SK-N-SH (cell line): ENCODE results near the gene RBM4. TPM values are rescaled to one million over a fixed set of nuclear protein-coding genes. Genes with fewer than 3 reads are reported as not detected.

ENCODE experiments used
- CTCF ChIA-PET: fragments of 300-600, 350-600 bp; formaldehyde crosslinking; extraction: SDS; loops from one replicate; lab custom pipeline; 2021; lab: Yijun Ruan, JAX
- POLR2A ChIA-PET: fragments of 350-600 bp; sonication (Branson Sonifier 250); formaldehyde crosslinking; extraction: SDS; loops from one replicate; lab custom pipeline; 2020; ENCODE audit warnings: antibody characterized with exemption, inconsistent platforms; lab: Yijun Ruan, JAX
- DNase-seq: peaks from one replicate; pipeline ENCODE4 v3.0.0; 2012
- H2AFZ ChIP-seq: fragments of 200-600 bp; sonication (generic); 2 replicates; pipeline ENCODE4 v1.8.1; 2016; ENCODE audit warnings: antibody characterized with exemption, mild to moderate bottlenecking, low read depth
- H3F3A ChIP-seq: fragments of 200-600 bp; sonication (generic); replicated peaks from 2 replicates; pipeline ENCODE3; 2016; ENCODE audit warnings: antibody characterized with exemption, mild to moderate bottlenecking; ENCODE audit not compliant: insufficient read depth
- H3K27ac ChIP-seq, 2 experiments: fragments of 200-500 bp in 1 of 2; fragments of 200-600 bp in 1 of 2; sonication (Bioruptor generic) in 1 of 2; sonication (generic), shearing (Covaris generic) in 1 of 2; 2 replicates each; pipeline versions ENCODE4 v1.5.1 to v1.6.1; 2014 to 2016; ENCODE audit warnings: low read depth in 2 of 2, inconsistent platforms in 1 of 2, low read length in 1 of 2, mild to moderate bottlenecking in 1 of 2, mixed read lengths in 1 of 2
- H3K27me3 ChIP-seq: fragments of 200-600 bp; sonication (generic), shearing (Covaris generic); 2 replicates; pipeline ENCODE4 v1.6.1; 2016; ENCODE audit warnings: mixed run types; ENCODE audit not compliant: insufficient read depth
- H3K36me3 ChIP-seq, 2 experiments: fragments of 200-500 bp in 1 of 2; fragments of 200-600 bp in 1 of 2; sonication (Bioruptor generic) in 1 of 2; sonication (generic) in 1 of 2; replicated peaks in 1 of 2; 2 replicates each; pipeline versions ENCODE3 to v1.5.1; 2014 to 2016; ENCODE audit warnings: low read length in 1 of 2, mild to moderate bottlenecking in 1 of 2; ENCODE audit not compliant: insufficient read depth in 2 of 2, control insufficient read depth in 1 of 2
- H3K4me1 ChIP-seq, 2 experiments: fragments of 200-500 bp in 1 of 2; fragments of 200-600 bp in 1 of 2; sonication (Bioruptor generic) in 1 of 2; sonication (generic), shearing (Covaris generic) in 1 of 2; 2 replicates each; pipeline versions ENCODE4 v1.5.1 to v1.6.1; 2014 to 2016; ENCODE audit warnings: low read depth in 1 of 2, low read length in 1 of 2, mixed run types in 1 of 2; ENCODE audit not compliant: insufficient read depth in 2 of 2, control insufficient read depth in 1 of 2
- H3K4me2 ChIP-seq: fragments of 200-600 bp; sonication (generic), shearing (Covaris generic); 2 replicates; pipeline ENCODE4 v1.6.1; 2017; ENCODE audit warnings: mixed run types
- H3K4me3 ChIP-seq, 2 experiments: fragments of 200-500 bp in 1 of 2; fragments of 200-600 bp in 1 of 2; sonication (Bioruptor generic) in 1 of 2; sonication (generic), shearing (Covaris generic) in 1 of 2; 2 replicates each; pipeline versions ENCODE4 v1.5.1 to v1.8.1; 2014 to 2016; ENCODE audit warnings: low read depth in 2 of 2, inconsistent platforms in 1 of 2, low read length in 1 of 2, mild to moderate bottlenecking in 1 of 2, mixed read lengths in 1 of 2, moderate library complexity in 1 of 2
- H3K79me2 ChIP-seq: fragments of 200-600 bp; sonication (generic); 2 replicates; pipeline ENCODE4 v1.8.1; 2017; ENCODE audit warnings: mild to moderate bottlenecking; ENCODE audit not compliant: insufficient read depth
- H3K9ac ChIP-seq: fragments of 200-600 bp; sonication (generic); 2 replicates; pipeline ENCODE4 v1.6.1; 2017; ENCODE audit warnings: mixed run types
- H3K9me2 ChIP-seq: fragments of 200-600 bp; sonication (generic); 2 replicates; pipeline ENCODE4 v1.6.1; 2017; ENCODE audit warnings: mixed run types
- H3K9me3 ChIP-seq: fragments of 200-600 bp; sonication (generic); 2 replicates; pipeline ENCODE4 v1.6.1; 2017; ENCODE audit warnings: mixed run types, mild to moderate bottlenecking, moderate library complexity
- H4K20me1 ChIP-seq: fragments of 200-600 bp; sonication (generic); 2 replicates; pipeline ENCODE4 v1.6.1; 2017; ENCODE audit warnings: mild to moderate bottlenecking, mixed run types; ENCODE audit not compliant: insufficient read depth
- FOXJ3 ChIP-seq: sonication (generic); formaldehyde crosslinking; IDR thresholded peaks from 2 replicates; pipeline ENCODE4 v1.5.1; 2020; ENCODE audit warnings: mild to moderate bottlenecking, missing genetic modification reagents
- FOXM1 ChIP-seq: IDR thresholded peaks from 2 replicates; pipeline ENCODE4 v1.4.0; 2012; ENCODE audit warnings: low read depth, mild to moderate bottlenecking
- GABPA ChIP-seq: IDR thresholded peaks from 2 replicates; pipeline ENCODE4 v1.4.0; 2012; ENCODE audit warnings: low read depth, mild to moderate bottlenecking
- MEF2A ChIP-seq: IDR thresholded peaks from 2 replicates; pipeline ENCODE4 v1.4.0; 2012; ENCODE audit warnings: low read depth, borderline replicate concordance
- PBX3 ChIP-seq: IDR thresholded peaks from 2 replicates; pipeline ENCODE4; 2012
- POLR2AphosphoS5 ChIP-seq: IDR thresholded peaks from 2 replicates; pipeline ENCODE4 v1.6.1; 2012; ENCODE audit warnings: low read depth, low read length
- RFX5 ChIP-seq: IDR thresholded peaks from 2 replicates; pipeline ENCODE4 v1.6.1; 2012; ENCODE audit warnings: mild to moderate bottlenecking, improper control_type of control experiment, low read length
- SMC3 ChIP-seq: IDR thresholded peaks from 2 replicates; pipeline ENCODE4 v1.6.1; 2012; ENCODE audit warnings: low read depth, low read length, improper control_type of control experiment
- TCF12 ChIP-seq: IDR thresholded peaks from 2 replicates; pipeline ENCODE4 v1.4.0; 2012
- TEAD4 ChIP-seq: IDR thresholded peaks from 2 replicates; pipeline ENCODE4 v1.4.0; 2012; ENCODE audit warnings: mild to moderate bottlenecking, borderline replicate concordance; ENCODE audit not compliant: insufficient read depth
- USF2 ChIP-seq: fragments of 150-350 bp; IDR thresholded peaks from 2 replicates; pipeline ENCODE4 v1.6.1; 2017; ENCODE audit warnings: antibody characterized with exemption, low read length, low read depth, borderline replicate concordance
- WGBS: methylation state at CpG from one replicate; pipeline ENCODE4 v1.1.6; 2017; ENCODE audit warnings: low lambda C conversion rate; 5-methylcytosine and 5-hydroxymethylcytosine counted together
- polyA plus RNA-seq, 3 experiments: library from polyadenylated mRNA; depleted of rRNA; stranded (reverse); fragments of >200 nt; gene quantifications; 2 replicates each; pipeline ENCODE4 v1.2.3, GENCODE V29; 2012
- TF ChIP-seq, protein P1 (sequence below): IDR thresholded peaks from 2 replicates; pipeline ENCODE4 v1.4.0; 2012; ENCODE audit warnings: low read depth, borderline replicate concordance
- TF ChIP-seq, protein P2 (sequence below): IDR thresholded peaks from 2 replicates; pipeline ENCODE4 v1.4.0; 2012; ENCODE audit warnings: low read depth, borderline replicate concordance

The RBM4 gene
- polyA plus RNA-seq, 1 of the 3 experiments (the other 2 are of a cell fraction): 202 TPM

- no peaks in the 10 kb centered on the region for H3K9me3 ChIP-seq
- peak overlapping the region in 1 of 2 experiments; percentile 61; a peak in 2 of 4 replicates for H3K27ac ChIP-seq
- H3K4me1 ChIP-seq: peaks cover 23 to 24% of the 10 kb centered on the region in 2 experiments; a peak in 3 of 4 replicates
- CTCF ChIA-PET: interaction anchor here (1.2 kb wide), 1 partner anchor 19 kb away, joined by 3 read pairs; no protein-coding TSS in a partner anchor
- TF ChIP-seq PBX3 (no peak), FOXJ3 (CRISPR knock-in tag) (no peak), TEAD4 (no peak), SMC3 (no peak), FOXM1 (no peak), MEF2A (no peak), GABPA (no peak), RFX5 (no peak), TCF12 (no peak), POLR2AphosphoS5 (no peak), USF2 (no peak)
- TF ChIP-seq, protein P1, sequence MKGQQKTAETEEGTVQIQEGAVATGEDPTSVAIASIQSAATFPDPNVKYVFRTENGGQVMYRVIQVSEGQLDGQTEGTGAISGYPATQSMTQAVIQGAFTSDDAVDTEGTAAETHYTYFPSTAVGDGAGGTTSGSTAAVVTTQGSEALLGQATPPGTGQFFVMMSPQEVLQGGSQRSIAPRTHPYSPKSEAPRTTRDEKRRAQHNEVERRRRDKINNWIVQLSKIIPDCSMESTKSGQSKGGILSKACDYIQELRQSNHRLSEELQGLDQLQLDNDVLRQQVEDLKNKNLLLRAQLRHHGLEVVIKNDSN: no peak
- TF ChIP-seq, protein P2, sequence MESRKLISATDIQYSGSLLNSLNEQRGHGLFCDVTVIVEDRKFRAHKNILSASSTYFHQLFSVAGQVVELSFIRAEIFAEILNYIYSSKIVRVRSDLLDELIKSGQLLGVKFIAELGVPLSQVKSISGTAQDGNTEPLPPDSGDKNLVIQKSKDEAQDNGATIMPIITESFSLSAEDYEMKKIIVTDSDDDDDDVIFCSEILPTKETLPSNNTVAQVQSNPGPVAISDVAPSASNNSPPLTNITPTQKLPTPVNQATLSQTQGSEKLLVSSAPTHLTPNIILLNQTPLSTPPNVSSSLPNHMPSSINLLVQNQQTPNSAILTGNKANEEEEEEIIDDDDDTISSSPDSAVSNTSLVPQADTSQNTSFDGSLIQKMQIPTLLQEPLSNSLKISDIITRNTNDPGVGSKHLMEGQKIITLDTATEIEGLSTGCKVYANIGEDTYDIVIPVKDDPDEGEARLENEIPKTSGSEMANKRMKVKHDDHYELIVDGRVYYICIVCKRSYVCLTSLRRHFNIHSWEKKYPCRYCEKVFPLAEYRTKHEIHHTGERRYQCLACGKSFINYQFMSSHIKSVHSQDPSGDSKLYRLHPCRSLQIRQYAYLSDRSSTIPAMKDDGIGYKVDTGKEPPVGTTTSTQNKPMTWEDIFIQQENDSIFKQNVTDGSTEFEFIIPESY: no peak
- DNase-seq: no peak
- no peak overlapping the region for H3K4me3 ChIP-seq
- H3F3A ChIP-seq: peaks cover 35% of the 10 kb centered on the region
- no peaks in the 10 kb centered on the region for H3K27me3 ChIP-seq
- no peak overlapping the region for H3K4me2 ChIP-seq
- 89% methylated on average over 3 of the region's 3 CpGs for WGBS
- H3K9ac ChIP-seq: no peak overlapping the region
- POLR2A ChIA-PET: no interaction called here
- H3K36me3 ChIP-seq: peaks cover 17 to 34% of the 10 kb centered on the region in 2 experiments
- peaks cover 97% of the 10 kb centered on the region for H3K79me2 ChIP-seq
- H2AFZ ChIP-seq: no peak overlapping the region
- no peaks in the 10 kb centered on the region for H3K9me2 ChIP-seq
- peaks cover 44% of the 10 kb centered on the region for H4K20me1 ChIP-seq
Measured at GRCh38 chr11:66636411-66636810, 2.1 kb upstream of the RBM4 start.
